Psoas muscle (tissue), 8 donors: ENCODE data around the gene FKBP15. TPM values are rescaled to one million over a fixed set of nuclear protein-coding genes. Genes with fewer than 3 reads are reported as not detected.
"Not testable (repeated sequence)": the region's sequence is repeated elsewhere in the genome, so short reads cannot be mapped to it uniquely, and the experiment has no call there.

Experiments
- ATAC-seq, 4 donors: fragments of 200-7000 bp; cut with Tn5 transposase; one replicate each; pipeline ENCODE4 v1.9.1; 2020; ENCODE audit warnings: moderate library complexity in 3 of 4, mild to moderate bottlenecking in 2 of 4
- DNase-seq, 2 donors: peaks; one replicate each; pipeline ENCODE4 v3.0.0-alpha.2; 2020
- H3K27ac ChIP-seq: fragments of 200-600 bp; one replicate; pipeline ENCODE4 v1.8.0; 2022
- H3K27me3 ChIP-seq, 3 donors: fragments of 200-600 bp in 1 of 3; one replicate each; pipeline versions ENCODE4 v1.6.1 to v1.8.0; 2013 to 2022; ENCODE audit warnings: low read length in 2 of 3, mild to moderate bottlenecking in 2 of 3, moderate library complexity in 1 of 3; ENCODE audit not compliant: insufficient read depth in 3 of 3
- H3K36me3 ChIP-seq, 2 donors: fragments of 200-600 bp in 1 of 2; one replicate each; pipeline versions ENCODE4 v1.6.1 to v1.8.0; 2013 to 2022; ENCODE audit warnings: low read depth in 1 of 2, mild to moderate bottlenecking in 1 of 2, moderate library complexity in 1 of 2; ENCODE audit not compliant: insufficient read depth in 1 of 2
- H3K4me1 ChIP-seq: fragments of 200-600 bp; one replicate; pipeline ENCODE4 v1.8.0; 2022
- H3K4me3 ChIP-seq: fragments of 200-600 bp; one replicate; pipeline ENCODE4 v1.8.0; 2022; ENCODE audit warnings: mild to moderate bottlenecking
- H3K9me3 ChIP-seq: fragments of 200-600 bp; one replicate; pipeline ENCODE4 v1.8.0; 2022
- WGBS, 3 donors: extraction: QIAGEN DNeasy Blood & Tissue Kit; methylation state at CpG; one replicate each; pipeline versions ENCODE4 v1.1.6 to v1.1.7; 2013; 5-methylcytosine and 5-hydroxymethylcytosine counted together
- intact Hi-C, 2 donors: fragments of 100-400 bp; cut with DNase I; formaldehyde crosslinking; loops; one replicate each; pipeline versions ENCODE4 v1.11.0 to v1.14.2; 2022
- polyA plus RNA-seq, 3 donors: library from polyadenylated mRNA; stranded (reverse); fragments of 200-250 nt; gene quantifications; one replicate each; pipeline ENCODE4 v1.2.3, GENCODE V29; 2013
- total RNA-seq, 4 donors: library from RNA; stranded (reverse); fragmentation: NEBNext Ultra II Directional in 2 of 4; extraction: Animal tissue kit (Norgen Biotek cat#: 25700) in 2 of 4; gene quantifications; one replicate each; pipeline versions ENCODE4 v1.2.1 to v1.2.4, GENCODE V29; 2021 to 2023
- TF ChIP-seq, protein P1 (sequence below): fragments of 200-600 bp; IDR thresholded peaks from one replicate; pipeline ENCODE4 v1.8.0; 2022; ENCODE audit warnings: antibody characterized with exemption
- donor health status: healthy with polysubstance abuse.
- donor health status: DM: no; HTN: no; CAD: no; lungs with moderate emphysema.
- donor health status: Bipolar disorder and iron deficiency.
- donor health status: healthy.
- donor health status: DM: yes; HTN: yes; CAD: no.
- donor health status: DM: no; HTN: no; CAD: no.
- donor health status: DM: no; HTN: no; CAD: no.
- donor health status: DM: yes; HTN: yes; CAD: no.

Gene FKBP15
- total and polyA plus RNA-seq, 7 donors, result 10.5 to 18.4 (median 15.8) TPM

DNA sequence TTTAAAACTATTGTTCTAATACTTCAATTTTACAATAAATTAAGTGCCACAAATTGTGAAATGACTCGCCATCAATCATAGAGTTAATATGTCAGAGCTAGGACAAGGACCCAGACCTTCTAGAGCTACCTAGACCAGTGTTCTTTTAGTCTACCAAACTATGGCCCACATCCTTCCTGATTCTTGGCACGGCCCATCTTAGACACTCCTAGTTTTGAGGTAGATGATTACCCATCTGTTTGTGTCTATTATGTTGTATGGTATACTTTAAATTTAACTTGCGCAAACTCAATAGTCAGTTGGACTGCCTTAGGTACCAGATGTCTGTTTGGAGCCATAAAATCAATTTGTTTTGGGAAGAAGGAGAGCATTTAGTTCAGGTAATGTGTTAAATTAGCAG, 36.8 kb upstream of the FKBP15 start:
- Histone ChIP-seq H3K36me3 (peaks cover 12 to 79% of the 10 kb centered on the region in 2 donors), H3K27me3 (no peaks in the 10 kb centered on the region), H3K9me3 (no peaks in the 10 kb centered on the region), H3K4me1 (no peaks in the 10 kb centered on the region), H3K27ac (no peak overlapping the region), H3K4me3 (no peak overlapping the region)
- intact Hi-C loops, result no loop called here
- 94 to 98% (median 97%) methylated on average over 3 of the region's 3 CpGs for WGBS, 3 donors
- no peak for DNase-seq
- TF ChIP-seq, protein P1, sequence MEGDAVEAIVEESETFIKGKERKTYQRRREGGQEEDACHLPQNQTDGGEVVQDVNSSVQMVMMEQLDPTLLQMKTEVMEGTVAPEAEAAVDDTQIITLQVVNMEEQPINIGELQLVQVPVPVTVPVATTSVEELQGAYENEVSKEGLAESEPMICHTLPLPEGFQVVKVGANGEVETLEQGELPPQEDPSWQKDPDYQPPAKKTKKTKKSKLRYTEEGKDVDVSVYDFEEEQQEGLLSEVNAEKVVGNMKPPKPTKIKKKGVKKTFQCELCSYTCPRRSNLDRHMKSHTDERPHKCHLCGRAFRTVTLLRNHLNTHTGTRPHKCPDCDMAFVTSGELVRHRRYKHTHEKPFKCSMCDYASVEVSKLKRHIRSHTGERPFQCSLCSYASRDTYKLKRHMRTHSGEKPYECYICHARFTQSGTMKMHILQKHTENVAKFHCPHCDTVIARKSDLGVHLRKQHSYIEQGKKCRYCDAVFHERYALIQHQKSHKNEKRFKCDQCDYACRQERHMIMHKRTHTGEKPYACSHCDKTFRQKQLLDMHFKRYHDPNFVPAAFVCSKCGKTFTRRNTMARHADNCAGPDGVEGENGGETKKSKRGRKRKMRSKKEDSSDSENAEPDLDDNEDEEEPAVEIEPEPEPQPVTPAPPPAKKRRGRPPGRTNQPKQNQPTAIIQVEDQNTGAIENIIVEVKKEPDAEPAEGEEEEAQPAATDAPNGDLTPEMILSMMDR, result no peak
- ATAC-seq, result no peak

DNA sequence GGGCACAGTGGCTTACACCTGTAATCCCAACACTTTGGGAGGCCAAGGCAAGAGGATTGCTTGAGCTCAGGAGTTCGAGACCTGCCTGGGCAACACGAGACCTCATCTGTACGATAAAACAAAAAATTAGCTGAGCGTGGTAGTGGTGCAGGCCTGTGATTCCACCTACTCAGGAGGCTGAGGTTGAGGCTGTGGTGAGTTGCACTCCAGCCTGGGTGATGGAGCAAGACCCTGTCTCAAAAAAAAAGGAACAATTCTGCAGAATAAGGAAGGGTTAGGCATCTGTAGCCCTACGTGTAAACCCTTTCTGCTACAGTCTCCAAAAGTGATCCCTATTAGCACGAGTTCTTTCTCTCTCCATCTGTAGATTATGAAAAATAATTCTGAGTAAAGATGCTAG, 34.4 kb upstream of the FKBP15 start:
- Histone ChIP-seq H3K4me3 (no peak overlapping the region), H3K27ac (no peak overlapping the region), H3K9me3 (no peaks in the 10 kb centered on the region), H3K36me3 (peaks cover 12 to 55% of the 10 kb centered on the region in 2 donors), H3K27me3 (no peaks in the 10 kb centered on the region), H3K4me1 (no peaks in the 10 kb centered on the region)
- no peak for DNase-seq
- 88 to 96% (median 91%) methylated on average over 6 of the region's 6 CpGs for WGBS, 3 donors
- ATAC-seq, result no peak
- TF ChIP-seq, protein P1, result no peak
- intact Hi-C loops, result no loop called here

DNA sequence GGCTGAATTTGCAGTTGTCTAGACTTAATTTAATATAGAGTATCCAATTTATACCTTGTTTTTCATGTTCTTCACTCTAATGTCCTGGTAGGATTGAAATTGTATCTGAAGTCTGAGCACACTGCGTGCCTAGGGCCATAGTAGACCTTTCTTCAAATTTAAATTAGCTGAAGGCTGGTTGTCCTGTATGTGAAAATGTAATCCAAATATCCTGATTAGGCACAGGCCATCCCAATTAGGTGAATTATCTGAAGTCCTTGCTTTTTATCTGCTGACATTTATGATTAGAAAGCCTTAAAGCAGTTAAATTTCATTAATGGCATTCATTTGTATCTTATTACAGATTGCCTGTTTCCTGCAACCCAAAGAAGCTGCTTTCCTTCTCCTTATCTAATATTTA, 33.9 kb upstream of the FKBP15 start:
- 96 to 100% (median 96%) methylated on average over 1 of the region's 1 CpG for WGBS, 3 donors

DNA sequence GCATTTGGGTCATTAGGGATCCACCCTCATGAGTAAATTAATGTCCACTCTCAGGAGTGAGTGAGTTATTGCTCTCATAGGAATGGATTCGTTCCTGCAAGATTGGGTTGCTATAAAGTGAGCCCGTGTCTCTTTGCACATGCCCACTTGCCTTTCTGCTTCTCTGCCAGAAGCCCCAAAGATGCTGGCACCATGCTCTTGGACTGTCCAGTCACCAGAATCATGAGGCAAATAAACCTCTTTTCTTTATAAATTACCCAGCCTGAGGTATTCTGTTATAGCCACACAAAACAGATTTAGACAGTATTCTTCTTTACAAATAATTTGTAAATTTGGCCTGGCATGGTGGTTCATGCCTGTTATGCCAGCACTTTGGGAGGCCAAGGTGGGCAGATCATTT, 29.7 kb upstream of the FKBP15 start:
- H3K27me3 ChIP-seq, result no peaks in the 10 kb centered on the region
- TF ChIP-seq, protein P1, result no peak

More for the DNA sequence above, 33.9 kb upstream of the FKBP15 start:
- TF ChIP-seq, protein P1, result no peak
- Histone ChIP-seq H3K36me3 (peaks cover 10 to 50% of the 10 kb centered on the region in 2 donors), H3K9me3 (no peaks in the 10 kb centered on the region), H3K4me3 (no peak overlapping the region), H3K27me3 (no peaks in the 10 kb centered on the region), H3K27ac (no peak overlapping the region), H3K4me1 (no peaks in the 10 kb centered on the region)
- ATAC-seq, result no peak
- intact Hi-C loops, result no loop called here
- DNase-seq, result no peak

DNA sequence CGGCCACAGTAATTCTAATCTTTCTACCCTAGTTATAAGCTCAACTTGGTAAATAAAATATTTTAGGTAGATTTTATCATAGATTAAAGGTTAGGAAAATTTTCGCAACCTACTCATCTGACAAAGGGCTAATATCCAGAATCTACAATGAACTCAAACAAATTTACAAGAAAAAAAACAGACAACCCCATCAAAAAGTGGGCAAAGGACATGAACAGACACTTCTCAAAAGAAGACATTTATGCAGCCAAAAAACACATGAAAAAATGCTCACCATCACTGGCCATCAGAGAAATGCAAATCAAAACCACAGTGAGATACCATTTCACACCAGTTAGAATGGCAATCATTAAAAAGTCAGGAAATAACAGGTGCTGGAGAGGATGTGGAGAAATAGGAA, 28.6 kb upstream of the FKBP15 start:
- DNase-seq, intact Hi-C loops, H3K27ac ChIP-seq, H3K36me3 ChIP-seq, H3K9me3 ChIP-seq, ATAC-seq, H3K27me3 ChIP-seq, H3K4me1 ChIP-seq, H3K4me3 ChIP-seq: not testable (repeated sequence)
- WGBS, 3 donors, result 96 to 99% (median 97%) methylated on average over 2 of the region's 2 CpGs

More for the DNA sequence above, 29.7 kb upstream of the FKBP15 start:
- no peaks in the 10 kb centered on the region for H3K4me1 ChIP-seq
- intact Hi-C loops, result no loop called here
- ATAC-seq (no peak), DNase-seq (no peak)
- 45 to 88% (median 67%) methylated on average over 2 of the region's 2 CpGs for WGBS, 3 donors
- H3K4me3 ChIP-seq, result no peak overlapping the region
- peaks cover 3 to 10% of the 10 kb centered on the region in 2 donors for H3K36me3 ChIP-seq
- H3K27ac ChIP-seq, result no peak overlapping the region
- H3K9me3 ChIP-seq, result no peaks in the 10 kb centered on the region
